Glomerular visceral epithelial cell (primary cell): ENCODE results near the gene FN3KRP.

Experiments used
- DNase-seq: peaks from one replicate; pipeline ENCODE4 v3.0.0-alpha.2; 2016; ENCODE audit errors: extremely low spot score

Gene FN3KRP

GRCh38 chr17:82687375-82687861 lies 29.1 kb upstream of the FN3KRP start:
- DNase-seq = peak; percentile 14

DNA sequence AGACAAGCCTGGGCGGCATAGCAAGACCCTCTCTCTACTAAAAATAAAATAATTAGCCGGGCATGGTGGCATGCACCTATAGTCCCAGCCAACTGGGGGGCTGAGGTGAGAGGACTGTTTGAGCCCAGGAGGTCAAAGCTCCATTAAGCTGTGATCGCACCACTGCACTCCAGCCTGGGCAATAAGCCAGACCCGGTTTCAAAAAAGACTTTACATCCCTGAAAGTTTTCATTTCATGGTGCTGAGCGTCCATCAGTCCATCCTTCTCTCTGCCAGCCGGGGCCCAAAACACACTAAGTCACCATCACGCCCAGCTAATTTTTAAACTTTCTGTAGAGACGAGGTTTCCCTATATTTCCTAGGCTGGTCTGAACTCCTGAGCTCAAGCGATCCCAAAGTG lies 28.6 kb upstream of the FN3KRP start:
- DNase-seq = no peak

- no peak for DNase-seq
These were observed 27.4 kb upstream of the FN3KRP start for GRCh38 chr17:82689077-82689476.

GRCh38 chr17:82690786-82691489 lies 25.6 kb upstream of the FN3KRP start:
- DNase-seq = no peak

DNA sequence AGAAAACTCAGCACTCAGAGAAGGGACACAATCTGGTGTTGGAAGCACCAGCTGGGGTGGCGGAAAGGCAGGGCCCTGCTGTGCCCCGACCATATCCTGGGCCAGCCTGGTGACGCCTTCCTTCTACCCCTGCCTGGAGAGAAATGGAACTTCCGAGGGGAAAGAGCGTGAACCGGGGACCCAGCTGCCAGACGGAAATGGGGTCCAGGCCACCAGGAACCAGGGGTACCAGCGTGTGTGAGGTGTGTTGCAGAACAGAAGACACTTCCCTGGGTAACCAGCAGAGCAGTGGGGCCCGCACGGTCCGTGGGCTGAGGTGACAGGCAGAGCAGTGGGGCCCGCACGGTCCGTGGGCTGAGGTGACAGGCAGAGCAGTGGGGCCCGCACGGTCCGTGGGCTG lies 24.8 kb upstream of the FN3KRP start:
- DNase-seq = no peak

GRCh38 chr17:82692268-82692667 lies 24.2 kb upstream of the FN3KRP start:
- DNase-seq = no peak

GRCh38 chr17:82693168-82693867 lies 23.2 kb upstream of the FN3KRP start:
- no peak for DNase-seq

- DNase-seq = no peak
These were observed 21.9 kb upstream of the FN3KRP start for GRCh38 chr17:82694647-82695046.

DNA sequence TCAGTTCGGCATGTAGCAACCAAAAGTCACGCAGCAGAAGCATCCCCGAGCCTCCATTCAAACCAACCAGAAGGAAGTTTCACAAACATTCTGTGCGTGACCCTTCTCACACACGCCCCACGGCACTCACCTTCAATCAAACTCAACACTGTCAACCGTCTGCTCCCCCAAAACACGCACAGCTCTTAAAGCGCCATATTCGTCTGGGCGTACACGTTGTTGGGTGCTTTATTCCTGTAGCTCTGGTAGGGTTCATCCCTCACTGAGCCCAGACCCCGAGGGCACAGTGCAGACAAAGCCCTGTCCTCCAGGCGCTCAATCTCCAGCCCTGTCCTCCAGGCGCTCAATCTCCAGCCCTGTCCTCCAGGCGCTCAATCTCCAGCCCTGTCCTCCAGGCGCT lies 20.2 kb upstream of the FN3KRP start:
- DNase-seq = no peak

DNA sequence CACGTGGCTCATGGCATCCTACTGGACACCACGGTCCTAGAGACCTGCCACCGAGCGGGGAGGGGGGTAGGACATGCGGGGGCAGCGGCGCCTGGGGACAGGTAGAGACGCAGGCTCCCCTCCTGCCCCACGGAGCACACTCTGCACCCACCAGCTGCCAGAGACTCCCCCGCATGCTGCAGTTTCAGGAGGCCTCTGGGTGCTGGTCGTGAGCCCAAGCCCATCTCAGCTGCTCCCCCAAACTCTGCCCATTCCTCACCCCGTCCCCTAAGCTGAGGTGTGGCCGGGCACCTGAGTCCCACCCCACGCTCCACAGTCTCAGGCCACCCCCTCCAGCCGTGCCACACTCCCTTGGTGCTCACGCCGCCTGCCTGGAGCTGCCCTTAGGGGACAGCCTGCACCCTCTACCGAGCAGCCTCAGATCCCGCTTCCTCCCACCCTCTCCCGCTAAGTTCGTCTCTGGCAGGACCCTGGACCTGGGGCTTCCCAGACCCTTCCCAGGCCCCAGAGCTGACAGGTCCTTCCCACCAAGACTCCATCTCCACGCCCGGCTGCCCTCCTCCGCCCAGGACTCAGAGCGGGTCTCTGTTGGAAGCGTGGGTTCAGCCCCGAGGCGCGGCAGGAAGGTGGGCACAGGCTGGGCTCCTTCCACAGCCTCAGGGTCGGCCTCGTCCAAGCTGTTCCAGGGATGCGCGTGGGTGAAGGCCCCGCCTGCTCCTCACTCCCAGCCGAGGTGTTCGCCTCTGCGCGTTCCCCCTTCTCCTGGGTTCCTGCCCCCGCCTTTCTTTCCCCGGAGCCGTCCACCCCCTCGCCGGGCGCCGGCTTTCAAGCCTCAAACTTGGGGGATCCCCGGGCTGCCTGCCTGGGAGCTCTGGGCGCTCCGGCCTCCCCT lies 19.3 kb upstream of the FN3KRP start:
- DNase-seq = no peak

DNA sequence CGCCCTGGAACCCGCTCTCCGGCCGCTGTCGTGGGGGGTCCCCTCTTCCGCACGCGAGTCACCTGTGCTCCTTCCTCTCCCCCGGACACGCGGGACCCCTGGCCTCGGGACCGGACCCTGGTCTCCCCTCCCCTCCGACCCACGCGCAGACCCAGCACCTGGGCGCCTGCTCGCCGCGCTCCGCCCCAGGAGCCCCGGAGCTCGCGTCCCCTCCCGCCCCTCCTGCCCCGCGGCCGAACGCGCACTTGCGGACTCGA lies 18.8 kb upstream of the FN3KRP start:
- DNase-seq = no peak

GRCh38 chr17:82698065-82698973 lies 18.2 kb upstream of the FN3KRP start, which contains the start of gene RAB40B:
Gene RAB40B, minus strand, starts transcription at chr17:82698698. Its CDS starts 102 bp downstream, at chr17:82698596.
- DNase-seq = peak; percentile 99

GRCh38 chr17:82698974-82699442 lies 17.5 kb upstream of the FN3KRP start:
- no peak for DNase-seq

DNA sequence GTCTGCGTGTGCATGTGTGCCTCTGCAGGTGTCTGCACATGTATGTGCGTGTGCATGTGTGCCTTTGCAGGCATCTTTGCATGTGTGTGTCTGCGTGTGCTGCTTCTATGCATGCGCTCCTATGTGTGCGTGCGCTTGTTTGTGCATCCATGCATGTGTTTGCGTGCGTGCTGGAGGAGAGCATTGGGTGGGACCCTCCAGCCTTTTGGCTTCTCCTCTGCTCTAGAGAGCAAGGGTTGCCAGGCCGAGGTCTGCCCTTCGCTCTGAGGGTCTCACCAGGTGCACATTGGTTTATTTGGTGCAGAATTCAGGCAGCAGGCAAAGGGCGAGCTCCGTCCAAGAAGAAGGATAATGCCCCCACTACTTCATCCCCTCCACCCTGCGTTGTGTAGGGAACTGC lies 17.0 kb upstream of the FN3KRP start:
- DNase-seq = no peak

GRCh38 chr17:82702231-82702927 lies 14.1 kb upstream of the FN3KRP start:
- DNase-seq = no peak

DNA sequence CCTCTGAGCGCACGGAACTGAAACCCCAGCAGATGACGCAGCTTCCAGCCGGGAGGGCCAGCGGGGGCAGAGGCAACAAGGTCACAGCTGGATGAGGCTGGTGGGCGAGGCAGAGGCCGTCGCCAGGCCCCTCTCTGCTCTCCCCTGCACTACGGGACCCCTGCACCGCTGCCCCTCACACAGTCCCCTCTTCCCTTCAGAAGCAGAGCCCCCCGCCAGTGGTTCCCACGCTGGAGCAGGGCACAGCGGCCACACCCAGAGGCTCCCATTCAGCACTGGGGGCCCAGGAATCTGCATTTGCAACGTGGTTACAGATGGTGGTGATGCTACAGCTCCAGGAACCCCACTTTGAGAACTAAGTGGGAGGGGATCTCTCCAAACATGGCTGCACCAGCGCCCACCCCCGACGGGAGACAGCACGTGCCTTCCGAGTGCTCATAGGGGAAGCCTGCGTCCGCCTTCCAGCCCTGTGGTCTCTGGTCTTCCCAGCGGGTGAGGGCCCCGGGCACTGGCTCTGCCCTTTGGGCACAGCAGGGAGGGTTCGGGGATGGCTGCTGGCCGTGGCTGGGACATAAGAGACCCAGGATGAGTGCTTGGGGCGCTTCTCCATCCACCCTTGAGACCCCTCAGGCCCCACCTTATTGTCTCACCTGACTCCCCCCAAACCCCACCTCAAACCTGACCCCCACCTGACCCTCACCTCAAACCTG lies 13.3 kb upstream of the FN3KRP start:
- DNase-seq = no peak

DNA sequence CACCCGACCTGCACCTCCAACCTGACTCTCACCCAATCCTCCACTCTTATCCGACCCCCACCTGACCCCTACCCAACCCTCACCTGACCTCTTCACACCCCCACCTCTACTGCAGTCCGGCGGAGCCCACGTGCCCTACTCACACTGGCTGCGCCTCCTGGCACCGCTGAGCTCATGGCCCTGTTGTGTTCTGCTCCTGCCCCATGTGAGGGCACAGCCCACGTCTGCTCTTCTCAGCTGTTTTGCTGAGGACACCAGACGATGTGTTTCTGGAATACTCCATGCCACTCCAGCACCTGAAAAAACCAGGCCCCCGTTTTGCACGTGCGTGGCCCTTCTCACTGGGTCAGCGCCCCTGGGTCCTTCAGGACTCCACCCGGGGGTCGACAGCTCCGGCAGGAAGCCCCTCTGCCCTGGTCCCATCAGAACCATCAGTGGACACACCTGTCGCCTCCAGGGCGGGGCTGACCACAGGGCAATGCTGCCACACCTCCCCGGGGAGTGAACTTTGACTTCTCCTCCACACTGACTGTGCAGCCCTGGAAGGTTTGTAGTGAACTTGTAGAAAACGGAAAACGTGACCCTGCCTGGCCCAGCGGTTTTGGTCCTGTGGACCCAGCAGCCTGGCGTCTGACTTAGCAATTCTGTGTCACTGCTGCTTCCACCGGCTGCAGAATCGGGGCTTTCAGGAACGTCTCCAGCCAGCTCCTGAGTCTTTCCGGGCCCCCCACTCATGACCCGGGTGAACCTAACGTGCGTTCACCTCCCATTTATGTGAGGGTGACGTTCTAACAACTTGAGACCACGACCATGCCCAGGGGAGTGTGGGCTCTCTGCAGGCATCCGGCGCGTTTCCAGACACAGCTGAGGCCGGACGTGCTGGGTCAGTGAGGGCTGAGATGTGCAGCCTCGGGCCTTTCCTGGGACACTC lies 12.3 kb upstream of the FN3KRP start:
- DNase-seq = no peak

DNA sequence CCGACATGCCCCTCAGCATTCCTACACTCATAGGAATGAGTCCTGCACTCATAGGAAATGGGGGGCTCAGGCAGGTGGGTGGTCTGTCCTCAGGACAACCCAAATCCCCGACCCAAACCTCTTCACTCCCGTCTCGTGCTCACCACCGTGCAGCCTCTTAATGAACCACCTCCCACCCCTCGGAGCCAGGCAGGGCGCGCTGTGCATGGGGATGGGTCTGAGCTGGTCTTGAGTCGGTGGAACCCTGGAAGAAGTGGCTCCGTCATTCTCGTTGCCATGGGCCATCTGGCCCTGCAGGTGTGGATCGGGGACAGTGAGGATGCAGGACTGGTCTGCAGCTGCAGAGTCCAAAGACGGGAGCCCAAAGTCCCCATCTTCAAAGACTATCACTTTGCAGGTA lies 11.6 kb upstream of the FN3KRP start:
- DNase-seq = no peak

DNA sequence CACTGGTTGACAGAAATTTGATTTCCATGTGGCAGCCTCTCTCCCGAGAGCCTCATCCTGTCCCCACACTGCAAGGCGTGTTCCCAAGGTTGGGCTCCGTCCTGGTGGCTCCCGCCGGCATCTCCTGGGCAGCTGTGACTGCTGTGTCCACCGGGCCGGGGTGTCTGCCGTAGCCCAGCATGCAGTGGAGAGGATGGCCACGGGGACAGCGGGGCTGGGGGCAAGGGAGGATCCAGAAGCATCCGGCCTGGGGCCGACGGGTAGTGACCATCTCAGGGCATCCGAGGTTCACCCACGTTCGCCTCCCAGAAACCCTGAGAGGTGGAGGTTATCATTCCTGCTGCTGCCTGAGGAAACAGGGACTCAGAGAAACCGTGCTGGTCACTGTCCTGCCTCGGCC lies 10.8 kb upstream of the FN3KRP start:
- no peak for DNase-seq
